Pancreas (tissue), 10 donors: Measurements from ENCODE around the gene ARPP19. TPM values are rescaled to one million over a fixed set of nuclear protein-coding genes. Genes with fewer than 3 reads are reported as not detected.
A peak's percentile ranks its signal among the peaks of the same experiment; 100 is the strongest.

Experiments used
- ATAC-seq, 4 donors: fragments of 200-7000 bp; cut with Tn5 transposase; one replicate each; pipeline versions ENCODE4 v1.8.0 to v1.9.1; 2020; ENCODE audit warnings: mild to moderate bottlenecking in 4 of 4, moderate library complexity in 4 of 4
- DNase-seq, 6 donors: peaks; one replicate each; pipeline ENCODE4 v3.0.0-alpha.2; 2020
- FAIRE-seq: peaks from 2 replicates; lab custom pipeline; 2012; peaks lifted over from hg19 to GRCh38; lab: Jason Lieb, UNC
- H3K27ac ChIP-seq, 4 donors: fragments of 200-600 bp; sonication (generic); 1 replicate in 3 of 4; 2 replicates in 1 of 4; pipeline versions ENCODE4 v1.5.0 to v1.8.0; 2020
- H3K27me3 ChIP-seq, 4 donors: fragments of 200-600 bp; one replicate each; pipeline ENCODE4 v1.8.0; 2021
- H3K36me3 ChIP-seq, 3 donors: fragments of 200-600 bp; sonication (generic) in 1 of 3; one replicate each; pipeline versions ENCODE4 v1.5.0 to v1.8.0; 2020 to 2021
- H3K4me1 ChIP-seq, 3 donors: fragments of 200-600 bp; one replicate each; pipeline ENCODE4 v1.8.0; 2021
- H3K4me3 ChIP-seq, 4 donors: fragments of 200-600 bp; sonication (generic) in 2 of 4; one replicate each; pipeline versions ENCODE4 v1.5.0 to v1.8.0; 2020 to 2021
- H3K9me3 ChIP-seq, 4 donors: fragments of 200-600 bp; one replicate each; pipeline ENCODE4 v1.8.0; 2021
- CTCF ChIP-seq, 4 donors: fragments of 200-600 bp; sonication (generic) in 3 of 4; IDR thresholded peaks; one replicate each; pipeline versions ENCODE4 v1.5.0 to v1.8.0; 2021; ENCODE audit warnings: antibody characterized with exemption in 4 of 4
- WGBS, 2 donors: extraction: QIAGEN DNeasy Blood & Tissue Kit; methylation state at CpG; one replicate each; pipeline ENCODE4 v1.1.7; 2013; 5-methylcytosine and 5-hydroxymethylcytosine counted together
- intact Hi-C, 3 donors: fragments of 100-400 bp; cut with DNase I; formaldehyde crosslinking; loops; one replicate each; pipeline versions ENCODE4 v1.11.1 to v1.14.2; 2022
- polyA plus RNA-seq, 2 donors: library from polyadenylated mRNA; stranded (reverse); fragments of 200-250 nt; gene quantifications; one replicate each; pipeline ENCODE4 v1.2.3, GENCODE V29; 2013
- total RNA-seq, 6 donors: library from RNA; stranded (reverse); fragmentation: NEBNext Ultra II Directional in 4 of 6; extraction: Animal tissue kit (Norgen Biotek cat#: 25700) in 4 of 6; gene quantifications; one replicate each; pipeline versions ENCODE4 v1.2.1 to v1.2.4, GENCODE V29; 2021 to 2023
- donor health status: healthy with polysubstance abuse.
- donor health status: DM: no; HTN: no; CAD: no; lungs with moderate emphysema.
- donor health status: DM: no; HTN: no; CAD: no.
- donor health status: control.
- donor health status: control.
- donor health status: Bipolar disorder and iron deficiency.
- donor health status: DM: yes; HTN: yes; CAD: no.
- donor health status: DM: no; HTN: no; CAD: no.
- donor health status: DM: no; HTN: no; CAD: no.
- donor health status: DM: yes; HTN: yes; CAD: no.

Gene ARPP19
- total and polyA plus RNA-seq, 8 donors: 11.4 to 73.3 (median 37.2) TPM

GRCh38 chr15:52537459-52537858 lies 31.4 kb downstream of the ARPP19 start:
- DNase-seq (no peak), FAIRE-seq (no peak), ATAC-seq (no peak)
- Histone ChIP-seq H3K27me3 (no peaks in the 10 kb centered on the region), H3K36me3 (no peaks in the 10 kb centered on the region), H3K4me1 (no peaks in the 10 kb centered on the region), H3K9me3 (no peaks in the 10 kb centered on the region), H3K4me3 (no peak overlapping the region), H3K27ac (no peak overlapping the region)
- WGBS, 2 donors: 90 to 91% methylated on average over 8 of the region's 8 CpGs
- intact Hi-C loops: no loop called here
- TF ChIP-seq CTCF (IDR thresholded peaks at IDR 0.05): no peak

GRCh38 chr15:52532427-52532826 lies 36.4 kb downstream of the ARPP19 start:
- ATAC-seq: no peak
- 58 to 74% methylated on average over 2 of the region's 2 CpGs for WGBS, 2 donors
- no peak for FAIRE-seq
- no peak overlapping the region for H3K4me3 ChIP-seq
- no peaks in the 10 kb centered on the region for H3K36me3 ChIP-seq
- H3K9me3 ChIP-seq: no peaks in the 10 kb centered on the region
- DNase-seq: no peak
- intact Hi-C loops: no loop called here
- H3K4me1 ChIP-seq: peaks cover 0 to 9% (median 5%) of the 10 kb centered on the region in 3 donors
- H3K27ac ChIP-seq: no peak overlapping the region
- TF ChIP-seq CTCF (IDR thresholded peaks at IDR 0.05): no peak
- peaks cover 0 to 6% (median 0%) of the 10 kb centered on the region in 4 donors for H3K27me3 ChIP-seq

GRCh38 chr15:52529940-52530339 lies 38.9 kb downstream of the ARPP19 start:
- no peak for ATAC-seq
- FAIRE-seq: no peak
- no peak overlapping the region for H3K27ac ChIP-seq

GRCh38 chr15:52529341-52529924 lies 39.4 kb downstream of the ARPP19 start:
- WGBS, 2 donors: 1% methylated on average over 28 of the region's 28 CpGs
- ATAC-seq (peak in 3 of 4 donors; percentile 6 to 8 (median 6)), DNase-seq (no peak), FAIRE-seq (no peak)
- no peak for TF ChIP-seq CTCF (IDR thresholded peaks at IDR 0.05)
- Histone ChIP-seq H3K27ac (peak overlapping the region in 2 of 4 donors; percentile 20 to 55), H3K36me3 (no peaks in the 10 kb centered on the region), H3K27me3 (peaks cover 0 to 6% (median 0%) of the 10 kb centered on the region in 4 donors), H3K9me3 (no peaks in the 10 kb centered on the region), H3K4me3 (peak overlapping the region; percentile 72 to 91 (median 80)), H3K4me1 (peaks cover 0 to 10% (median 6%) of the 10 kb centered on the region in 3 donors)
- intact Hi-C loops: no loop called here

More at GRCh38 chr15:52529940-52530339, 38.9 kb downstream of the ARPP19 start:
- TF ChIP-seq CTCF (IDR thresholded peaks at IDR 0.05): no peak
- intact Hi-C loops: no loop called here
- peak overlapping the region in 2 of 4 donors; percentile 79 to 91 for H3K4me3 ChIP-seq
- peaks cover 0 to 10% (median 6%) of the 10 kb centered on the region in 3 donors for H3K4me1 ChIP-seq
- 25 to 29% methylated on average over 11 of the region's 11 CpGs for WGBS, 2 donors
- H3K27me3 ChIP-seq: peaks cover 0 to 6% (median 0%) of the 10 kb centered on the region in 4 donors
- H3K9me3 ChIP-seq: no peaks in the 10 kb centered on the region
- H3K36me3 ChIP-seq: no peaks in the 10 kb centered on the region
- DNase-seq: no peak
